ENCODE measurements around the gene SLC6A8.

GRCh38 chrX:153668423-153669173 lies 19.1 kb upstream of the SLC6A8 start:
- TF ChIP-seq POLR2A (IDR thresholded peaks at IDR 0.05; ENCODE audit: low read length), result no peak
- TF ChIP-seq GATA1 (IDR thresholded peaks at IDR 0.05; ENCODE audit: low read depth, low read length), result no peak

All from erythroblast (primary cell).